ENCODE data around the gene CADM1.

Gene CADM1

DNA sequence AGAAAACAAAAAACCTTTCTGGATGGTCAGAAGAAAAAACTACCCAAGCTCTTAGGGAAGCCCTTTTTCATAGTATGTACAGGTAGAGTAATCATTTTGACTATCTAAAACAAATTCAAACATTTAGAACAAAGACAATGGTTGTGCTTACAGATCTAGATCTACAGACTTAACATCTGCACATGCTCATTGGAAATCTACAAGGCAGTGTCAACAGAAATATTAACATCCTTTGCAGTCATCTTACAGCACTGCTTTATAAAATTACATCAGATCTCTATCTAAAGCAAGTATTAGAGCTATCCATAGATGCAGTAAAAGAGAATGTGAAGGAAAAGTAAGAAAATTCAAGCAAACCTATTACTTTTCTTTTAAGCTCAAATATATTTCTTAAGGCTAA lies 110.3 kb downstream of the CADM1 start:
- no peak for DNase-seq

DNA sequence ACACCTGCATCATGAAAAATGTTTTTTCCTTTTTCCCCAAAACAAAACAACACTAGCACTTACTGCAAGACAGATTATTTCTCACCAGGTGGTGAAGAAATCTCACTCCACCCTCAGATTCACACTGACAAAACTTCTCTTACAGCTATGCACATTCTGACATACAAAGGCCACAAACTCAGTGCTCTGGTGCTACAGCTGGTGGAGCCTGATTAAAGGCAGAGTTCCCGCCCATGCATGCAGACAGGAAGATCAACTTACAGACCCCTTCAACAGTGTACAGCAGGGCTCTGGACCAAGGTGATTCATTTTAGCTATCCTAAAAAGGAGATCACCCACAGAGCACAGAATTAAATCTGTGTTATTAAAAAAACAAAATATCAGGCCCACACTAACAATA lies 112.6 kb downstream of the CADM1 start:
- DNase-seq: peak; percentile 13

DNA sequence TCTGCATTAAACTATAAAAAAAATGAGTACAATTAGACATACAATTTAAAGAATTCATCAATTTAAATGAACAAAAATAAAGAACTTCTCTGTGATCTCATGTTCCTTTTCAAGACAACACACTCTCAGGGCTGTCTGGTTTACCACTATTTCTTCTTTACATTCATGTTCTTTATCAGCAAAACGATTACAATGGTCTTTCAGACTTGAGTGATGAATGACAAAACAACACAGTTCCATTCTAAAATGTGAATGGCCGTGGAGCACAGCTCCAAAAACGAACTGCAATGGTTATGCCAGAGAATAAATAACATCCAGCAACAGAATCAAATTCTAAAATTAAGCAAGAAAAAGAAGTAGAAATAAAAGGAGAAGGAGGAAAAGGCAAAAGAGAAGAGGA lies 113.1 kb downstream of the CADM1 start:
- DNase-seq: no peak

DNA sequence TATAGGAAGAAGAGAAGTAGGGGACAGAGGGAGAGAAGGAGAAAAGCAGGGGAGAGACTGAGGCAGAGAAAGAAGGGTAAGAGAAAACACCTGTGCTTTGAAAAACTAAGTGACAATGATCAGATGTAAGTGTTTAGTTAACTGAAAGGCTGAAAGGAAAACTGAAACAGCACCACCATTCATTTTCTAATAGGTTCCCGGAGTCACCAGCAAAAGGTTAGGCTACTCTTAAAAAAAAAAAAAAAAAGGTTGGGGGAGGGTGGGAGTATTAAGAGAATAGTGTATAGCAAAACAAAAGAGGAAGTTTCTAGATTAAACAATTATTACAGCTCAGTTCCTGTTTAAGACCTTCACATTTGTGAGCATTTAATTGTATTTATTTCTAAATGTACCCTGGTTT lies 113.8 kb downstream of the CADM1 start:
- DNase-seq: no peak

DNA sequence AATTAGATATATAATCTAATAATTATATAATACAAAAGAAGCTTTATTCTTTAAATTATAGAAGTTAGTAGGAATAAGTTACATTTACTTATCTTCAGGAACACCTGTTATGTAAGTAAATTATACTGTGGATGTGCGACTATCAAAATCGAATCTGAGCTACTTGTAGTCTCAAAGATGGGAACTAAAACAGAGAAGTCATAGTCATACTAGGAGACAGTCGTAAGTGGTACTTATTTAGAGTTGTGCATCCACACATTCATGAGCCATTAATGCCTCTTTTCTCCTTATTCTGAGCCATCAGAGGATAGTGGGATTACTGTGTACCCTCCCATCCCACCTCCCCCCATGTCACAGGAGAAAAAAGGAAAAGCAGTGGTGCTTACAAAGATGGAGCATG lies 114.4 kb downstream of the CADM1 start:
- no peak for DNase-seq

DNA sequence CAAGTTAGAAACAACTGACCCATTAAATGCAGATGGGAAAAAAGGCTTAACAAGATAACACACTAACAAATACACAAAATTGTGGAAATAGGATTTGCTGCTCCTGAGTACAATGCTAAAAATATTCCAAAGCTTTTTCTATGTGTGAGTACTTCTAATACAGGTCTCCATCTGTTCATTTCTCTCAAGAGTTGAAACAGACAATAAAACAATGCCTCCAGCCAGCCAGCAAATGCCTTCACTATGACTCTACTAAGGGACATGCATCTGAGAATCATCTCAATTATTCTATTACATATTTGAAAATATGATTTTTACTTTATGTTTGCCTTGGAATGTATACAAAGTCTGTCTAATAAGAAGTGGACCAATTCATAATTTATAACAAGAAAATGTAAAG lies 119.0 kb downstream of the CADM1 start:
- DNase-seq: no peak

DNA sequence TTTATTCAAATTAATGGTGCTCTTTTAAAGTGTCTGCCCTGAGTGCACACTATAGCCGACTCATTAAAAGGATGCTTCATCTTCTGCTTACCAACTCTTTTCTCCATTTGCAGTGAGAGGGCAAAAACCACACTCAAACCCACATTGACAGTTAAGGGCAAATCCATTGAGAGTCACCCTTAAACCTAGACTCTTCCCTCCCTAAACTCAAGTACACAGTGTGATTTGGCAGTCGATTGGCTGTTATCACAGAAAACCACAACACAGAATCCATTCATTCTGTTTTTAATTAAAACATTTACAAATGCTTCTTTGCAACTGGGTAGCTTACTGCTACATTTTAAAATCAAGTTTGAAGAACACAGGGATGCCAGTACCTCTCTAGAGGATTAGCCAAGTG lies 120.0 kb downstream of the CADM1 start:
- DNase-seq: no peak

DNA sequence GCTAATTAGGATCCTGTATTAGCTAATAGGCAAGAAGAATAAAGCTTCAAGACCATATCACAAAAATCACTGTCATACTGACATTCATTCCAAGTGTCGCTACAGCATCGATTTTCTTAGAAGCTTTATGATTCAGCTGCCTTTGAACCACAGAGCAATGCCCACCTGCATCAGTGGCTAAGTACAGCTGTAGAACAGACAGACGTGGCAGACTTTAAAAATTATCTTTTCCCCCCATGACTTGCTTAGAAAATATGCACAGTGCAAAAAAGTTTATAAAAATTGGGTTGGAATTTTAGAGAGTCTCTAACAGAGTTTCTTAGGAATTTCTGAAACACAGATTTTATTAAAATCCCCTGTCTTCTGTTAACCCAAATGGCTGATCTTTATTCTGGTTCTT lies 120.8 kb downstream of the CADM1 start:
- DNase-seq: no peak

DNA sequence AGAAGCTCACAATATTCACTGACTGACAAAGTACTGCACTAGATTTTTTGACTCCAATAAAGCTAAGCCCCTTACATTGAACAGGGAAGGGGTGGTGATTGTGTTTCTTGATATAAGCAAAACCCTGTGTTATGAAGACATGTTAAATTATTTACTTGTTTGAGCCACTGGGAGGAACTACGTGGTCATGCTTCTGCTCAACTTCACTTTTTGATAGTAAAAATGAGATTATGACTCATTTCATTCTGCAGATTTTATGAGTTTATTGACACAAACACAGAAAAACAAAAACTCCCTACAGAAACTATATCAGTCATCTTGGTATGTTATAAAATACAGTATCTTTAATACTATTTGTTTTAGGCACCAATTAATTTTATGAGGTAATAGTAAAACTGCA lies 124.7 kb downstream of the CADM1 start:
- DNase-seq: no peak

DNA sequence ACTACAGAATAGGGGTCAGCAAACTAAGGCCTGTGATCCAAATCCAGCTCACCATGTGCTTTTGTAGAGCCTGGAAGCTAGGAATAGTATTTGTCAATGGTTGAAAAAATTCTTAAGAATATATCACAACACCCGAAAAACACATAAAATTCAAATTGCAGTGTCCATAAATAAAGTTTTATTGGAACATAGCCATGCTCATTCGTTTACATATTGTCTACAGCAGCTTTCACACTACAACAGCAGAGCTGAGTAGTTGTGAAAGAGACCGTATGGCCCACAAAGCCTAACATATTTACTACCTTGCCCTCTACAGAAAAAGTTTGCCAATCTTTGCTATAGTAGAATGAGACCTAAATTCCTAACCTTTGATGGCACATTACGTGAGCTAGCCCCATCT lies 125.7 kb downstream of the CADM1 start:
- no peak for DNase-seq

DNA sequence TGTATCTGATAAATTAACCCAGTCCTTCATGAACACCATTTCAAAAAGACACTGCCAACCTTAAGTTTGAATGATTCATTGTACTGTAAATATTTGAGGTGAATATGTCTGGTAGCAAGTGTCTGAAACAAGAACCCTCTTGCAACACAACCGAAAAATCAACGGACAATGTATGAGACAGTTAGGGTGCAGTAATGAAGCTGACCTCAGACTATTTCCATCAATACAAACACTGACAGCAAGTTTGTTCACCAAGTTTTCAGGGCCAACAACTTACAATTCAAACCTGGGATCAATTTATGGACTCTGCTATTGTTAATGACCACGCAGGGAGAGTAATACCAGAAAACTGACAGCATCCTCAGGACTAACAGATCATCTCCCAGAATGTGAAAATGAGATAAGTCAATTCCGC lies 126.3 kb downstream of the CADM1 start:
- peak; percentile 14 for DNase-seq

DNA sequence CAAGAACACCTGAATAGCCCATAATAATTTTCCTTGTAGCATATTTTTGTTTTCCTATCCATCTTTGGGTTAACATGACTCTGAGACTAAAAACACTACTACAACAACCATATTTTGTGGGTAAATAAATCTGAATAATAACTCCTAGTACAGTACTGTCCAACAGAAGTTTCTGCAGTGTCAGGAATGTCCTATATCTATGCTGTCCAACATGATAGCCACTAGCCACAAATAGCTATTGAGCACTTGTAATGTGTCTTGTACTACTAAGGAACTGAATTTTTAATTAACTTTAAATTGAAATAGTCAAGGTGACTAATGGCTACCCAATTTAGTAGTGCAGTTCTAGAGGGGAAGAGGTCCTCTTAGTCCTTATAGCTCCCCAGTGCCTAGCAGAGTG lies 135.6 kb downstream of the CADM1 start:
- DNase-seq: no peak

DNA sequence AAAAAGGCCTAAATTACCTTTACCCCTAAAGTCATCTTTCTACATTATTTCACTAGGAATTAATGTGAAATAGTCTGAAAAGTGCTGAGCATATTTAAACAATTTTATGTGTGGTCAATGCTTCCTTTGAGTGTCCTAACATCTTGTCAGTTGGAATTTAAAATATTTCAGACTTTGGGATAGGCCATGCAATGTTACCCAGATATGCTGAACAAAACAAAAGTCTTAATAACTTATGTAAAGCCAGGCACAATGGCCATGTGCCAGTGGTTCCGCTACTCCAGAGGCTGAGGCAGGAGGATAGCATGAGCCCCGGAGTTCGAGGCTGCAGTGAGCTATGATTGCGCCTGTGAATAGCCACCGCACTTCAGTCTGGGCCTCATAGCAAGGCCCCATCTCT lies 137.4 kb downstream of the CADM1 start:
- DNase-seq: peak; percentile 42

DNA sequence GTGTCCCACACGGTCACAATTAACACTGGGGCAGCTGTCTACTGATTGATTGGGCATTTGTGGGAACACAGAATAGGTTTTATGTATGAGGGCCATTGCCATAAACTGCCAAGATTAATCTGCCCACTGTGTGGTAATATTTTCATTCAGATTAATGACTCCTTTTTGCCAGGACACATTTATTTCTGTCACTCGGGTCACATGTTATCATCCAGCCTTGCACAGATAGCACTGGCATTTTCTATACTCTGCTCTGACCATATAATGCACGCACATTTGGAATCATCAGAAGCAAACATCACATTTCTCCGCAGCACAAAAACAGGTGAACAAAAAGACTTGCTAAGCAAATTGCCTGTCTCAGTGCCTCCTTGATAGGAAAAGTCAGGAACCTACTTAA lies 138.3 kb downstream of the CADM1 start:
- no peak for DNase-seq

DNA sequence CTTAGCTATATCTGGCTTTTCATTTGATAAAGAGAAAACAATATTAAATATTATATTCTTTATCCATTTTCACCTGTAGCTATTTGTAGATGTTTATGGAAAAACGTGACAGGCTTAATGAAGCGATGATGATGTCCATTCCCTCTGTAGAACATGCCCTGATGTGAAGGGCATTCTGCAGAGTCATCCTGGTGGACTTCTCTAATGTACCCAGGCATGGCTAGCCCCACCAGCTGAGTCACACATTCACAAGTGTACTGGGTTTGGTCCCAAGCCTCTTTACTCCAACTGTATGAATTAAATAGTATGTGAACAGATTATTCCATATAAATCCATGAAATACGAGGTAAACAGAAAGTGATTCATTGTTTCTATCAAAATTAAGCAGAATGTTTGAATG lies 139.3 kb downstream of the CADM1 start:
- no peak for DNase-seq

DNA sequence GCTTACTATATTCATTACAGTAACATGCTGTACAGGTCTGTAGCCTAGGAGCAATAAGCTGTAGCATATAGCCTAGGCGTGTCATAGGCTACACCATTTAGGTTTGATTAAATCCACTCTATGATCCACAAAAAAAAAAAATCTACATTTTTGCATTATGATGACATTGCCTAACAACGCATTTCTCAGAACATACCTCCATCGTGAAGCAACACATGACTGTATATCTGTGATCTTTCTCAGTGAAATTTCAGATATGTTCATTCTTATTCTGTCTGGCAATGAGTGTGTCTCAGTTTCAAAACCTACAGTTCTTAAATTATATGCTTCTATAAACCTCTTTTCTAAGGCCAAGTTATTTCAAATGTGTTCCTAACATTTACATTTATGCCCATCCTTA lies 140.3 kb downstream of the CADM1 start:
- peak; percentile 21 for DNase-seq

DNA sequence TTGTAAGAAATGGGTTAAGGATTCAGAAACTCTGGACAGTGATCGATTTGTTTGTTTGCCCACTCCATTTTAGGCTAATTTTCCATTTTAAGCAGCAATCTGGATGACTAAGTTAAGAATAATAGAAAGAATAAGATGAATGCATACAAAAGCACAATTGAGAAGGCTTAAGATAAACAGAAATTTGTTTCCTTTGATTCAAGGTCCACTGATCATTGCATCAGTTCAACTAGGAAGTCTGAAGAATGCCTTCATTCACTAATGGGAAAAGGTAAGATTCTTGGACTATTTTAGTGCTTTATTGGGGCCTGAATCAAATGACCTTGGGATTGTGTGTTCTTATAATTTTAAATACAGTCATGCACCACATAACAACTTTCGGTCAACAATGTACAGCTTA lies 140.8 kb downstream of the CADM1 start:
- DNase-seq: no peak

DNA sequence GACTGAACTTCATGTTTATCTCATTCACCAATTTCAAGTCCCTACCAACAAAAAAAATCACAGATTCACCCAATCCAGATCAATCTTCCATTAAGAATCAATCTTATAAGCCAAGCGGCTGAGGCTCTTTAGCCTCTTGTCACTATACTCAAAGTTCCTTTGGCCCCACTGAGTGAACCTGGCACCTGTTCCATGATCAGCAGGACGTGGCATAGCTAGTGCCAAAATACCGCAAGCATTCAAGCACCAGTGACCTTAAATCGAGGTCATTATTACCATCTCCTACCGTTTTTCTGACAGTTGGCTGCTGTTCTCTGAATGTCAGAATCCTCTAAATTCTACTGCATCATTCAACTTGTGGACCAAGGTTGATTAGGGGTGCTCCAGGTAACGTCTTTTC lies 141.2 kb downstream of the CADM1 start:
- DNase-seq: no peak

DNA sequence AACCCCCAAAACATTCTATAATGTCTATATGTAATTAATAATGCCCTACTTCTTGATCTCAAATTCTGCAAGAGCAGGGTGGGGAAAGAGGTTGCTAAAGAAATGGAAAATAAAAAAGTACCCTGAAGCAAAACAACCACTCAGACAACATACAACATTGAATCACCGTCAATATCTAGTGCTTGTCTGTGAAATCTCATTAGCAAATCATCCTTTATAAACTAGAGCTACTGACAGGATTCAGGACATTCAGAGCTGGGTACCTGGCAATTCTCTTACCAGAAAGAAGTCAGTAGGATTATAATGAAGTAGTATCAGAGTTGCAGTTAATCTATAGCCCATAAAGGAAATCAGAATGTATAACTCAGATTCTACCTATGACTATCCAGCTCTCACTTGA lies 143.2 kb downstream of the CADM1 start:
- no peak for DNase-seq

DNA sequence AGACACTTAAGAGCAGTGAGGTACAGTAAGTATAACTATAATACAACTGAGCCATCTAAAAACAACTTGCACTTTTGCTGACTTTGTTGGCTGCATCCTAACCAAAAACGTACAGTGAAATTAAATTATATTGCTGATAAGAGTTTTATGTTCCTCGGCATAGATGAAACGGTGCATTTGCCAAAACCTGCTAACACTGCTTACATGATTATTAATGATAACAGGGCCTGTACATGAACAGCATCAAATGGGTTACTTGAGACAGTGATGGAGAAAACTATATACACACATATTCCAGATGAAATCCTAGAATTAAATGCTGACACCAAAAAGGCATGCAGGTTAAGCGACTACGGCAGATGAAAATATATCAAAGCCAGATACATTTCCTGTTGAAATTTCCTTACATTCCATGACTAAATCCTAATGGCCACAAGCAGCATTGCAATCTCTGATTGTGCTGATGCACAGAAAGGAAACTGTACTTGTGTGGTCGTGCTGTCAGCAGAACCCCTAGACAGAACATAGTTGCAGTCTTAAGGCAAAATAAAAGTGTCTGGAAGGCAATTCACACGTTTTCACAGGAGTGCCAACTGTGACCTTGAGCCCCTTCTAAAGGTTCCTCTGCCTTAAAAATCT lies 143.9 kb downstream of the CADM1 start:
- peak; percentile 56 for DNase-seq

DNA sequence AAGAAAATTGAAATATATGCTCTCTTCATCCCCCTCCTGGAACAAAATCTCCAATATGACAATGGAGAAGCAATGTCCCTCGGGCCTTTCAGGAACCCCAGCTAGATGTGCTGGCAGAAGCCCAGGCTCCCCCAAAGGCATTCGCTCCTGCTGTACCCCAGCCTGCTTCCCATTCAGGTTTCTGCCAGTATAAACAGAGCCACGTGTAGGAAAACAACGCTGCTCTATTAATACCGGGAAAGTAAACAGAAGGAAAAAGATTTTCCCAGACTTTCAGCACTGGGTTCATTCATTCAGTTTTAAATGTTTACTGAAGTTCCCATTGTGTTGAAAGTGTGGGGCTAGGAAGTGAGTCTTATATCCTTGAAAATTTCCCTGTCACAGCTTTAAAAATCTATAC lies 147.1 kb downstream of the CADM1 start:
- DNase-seq: no peak

DNA sequence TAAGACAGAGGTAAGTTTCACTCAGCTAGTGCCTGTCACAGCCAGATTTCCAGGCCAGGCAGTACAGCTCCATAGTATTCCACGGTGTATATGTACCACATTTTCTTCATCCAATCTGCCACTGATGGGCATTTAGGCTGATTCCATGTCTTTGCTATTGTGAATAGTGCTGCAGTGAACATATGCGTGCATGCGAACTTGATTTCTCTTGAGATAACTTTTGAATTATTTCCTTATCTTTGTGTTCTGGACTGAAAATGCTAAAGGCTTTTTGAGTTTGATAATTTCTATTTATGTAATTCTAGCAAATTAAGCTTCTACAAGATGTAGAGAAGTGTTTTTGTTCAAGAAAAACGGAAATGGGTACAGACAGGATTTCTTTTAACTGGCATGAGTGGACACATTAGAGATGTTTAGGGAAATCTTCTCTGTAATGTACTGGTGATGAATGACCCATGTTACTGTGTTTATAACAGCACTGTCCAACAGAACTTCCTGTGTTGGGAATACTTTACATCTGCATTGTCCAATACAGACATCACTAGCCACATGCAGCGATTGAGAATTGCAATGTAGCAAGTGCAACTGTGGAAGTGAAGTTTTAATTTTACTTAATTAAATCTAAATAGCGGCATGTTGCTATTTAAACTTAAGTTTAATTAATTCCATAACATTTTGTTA lies 151.3 kb downstream of the CADM1 start:
- no peak for DNase-seq

DNA sequence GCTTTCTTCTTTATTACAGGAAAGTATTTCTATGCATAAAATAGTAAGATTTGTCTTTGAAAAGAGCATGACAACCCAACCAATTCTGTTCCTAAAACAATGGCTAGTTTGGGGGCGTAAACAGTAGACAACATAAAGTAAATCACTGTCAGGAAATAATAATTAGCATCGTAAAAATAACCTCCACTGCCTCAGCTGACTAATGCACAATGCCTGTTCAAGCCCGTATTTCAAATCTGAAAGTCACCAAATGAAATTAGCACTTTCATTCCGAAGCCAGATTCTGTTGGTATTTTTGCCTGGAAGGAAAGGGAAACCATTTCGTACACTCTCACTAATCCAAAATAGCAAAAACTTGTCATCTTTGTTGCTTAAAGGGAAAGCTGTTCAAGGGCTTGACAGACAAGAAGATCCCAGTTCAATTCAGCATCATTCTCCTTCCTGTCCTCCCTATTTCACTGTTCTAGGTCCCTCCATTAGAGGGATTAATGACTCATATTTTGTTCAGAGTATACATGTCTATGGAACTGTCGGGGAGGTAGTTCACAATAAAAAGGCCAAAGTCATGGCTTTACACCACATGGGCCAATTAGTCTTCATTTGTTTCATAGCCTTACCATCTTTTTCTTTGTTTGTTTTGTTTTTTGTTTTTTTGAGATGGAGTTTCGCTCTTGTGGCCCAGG lies 154.7 kb downstream of the CADM1 start:
- DNase-seq: no peak

DNA sequence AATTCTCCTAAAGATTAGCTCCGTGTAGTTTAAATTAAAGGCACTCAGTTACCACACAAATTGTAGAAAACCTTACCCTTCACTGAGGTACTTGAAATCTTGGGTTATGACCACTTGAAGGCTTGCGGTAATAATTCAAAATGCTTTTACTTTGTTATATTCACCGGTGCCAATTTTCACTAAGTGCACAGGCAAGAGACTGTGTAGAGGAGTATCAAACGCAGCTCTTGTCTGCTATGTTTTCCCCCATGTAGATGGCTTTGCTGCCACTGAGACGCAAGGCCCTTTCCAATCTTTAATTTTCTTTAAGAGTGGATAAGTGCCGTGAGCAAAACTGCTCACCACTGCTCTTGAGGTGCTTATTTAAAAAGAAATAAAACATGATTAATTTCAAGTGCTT lies 155.8 kb downstream of the CADM1 start:
- no peak for DNase-seq

DNA sequence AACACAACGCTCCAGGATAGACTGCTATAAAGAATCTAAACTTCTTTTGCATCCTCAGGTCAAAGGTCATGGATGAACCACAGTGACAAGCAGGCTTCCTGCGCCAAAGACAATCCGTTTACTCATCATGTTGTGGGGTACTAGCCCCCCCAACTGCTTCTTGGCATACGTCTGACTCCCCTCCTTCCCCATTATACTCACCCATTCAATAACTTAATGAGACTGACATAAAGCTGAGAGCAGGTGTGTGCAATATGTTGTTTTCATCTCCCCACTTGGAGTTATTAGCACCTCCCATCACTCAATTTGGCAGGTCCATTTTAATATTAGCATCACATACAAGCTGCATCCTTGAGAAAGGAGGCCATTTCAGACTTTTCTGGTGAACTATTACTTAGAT lies 157.1 kb downstream of the CADM1 start:
- no peak for DNase-seq
